Activated CD8-positive, alpha-beta memory T cell treated with anti-CD3 and anti-CD28 coated beads for 48 hours (primary cell): ENCODE measurements around the gene VIT.

Experiments used
- DNase-seq, 3 experiments: peaks; one replicate each; pipeline ENCODE4 v3.0.0-alpha.2; 2020; ENCODE audit warnings: low read depth in 2 of 3, low spot score in 2 of 3

VIT gene

GRCh38 chr2:36855429-36855828 lies 158.9 kb downstream of the VIT start:
- no peak for DNase-seq

- no peak for DNase-seq
Observed at GRCh38 chr2:36857713-36858112, 161.2 kb downstream of the VIT start.

DNA sequence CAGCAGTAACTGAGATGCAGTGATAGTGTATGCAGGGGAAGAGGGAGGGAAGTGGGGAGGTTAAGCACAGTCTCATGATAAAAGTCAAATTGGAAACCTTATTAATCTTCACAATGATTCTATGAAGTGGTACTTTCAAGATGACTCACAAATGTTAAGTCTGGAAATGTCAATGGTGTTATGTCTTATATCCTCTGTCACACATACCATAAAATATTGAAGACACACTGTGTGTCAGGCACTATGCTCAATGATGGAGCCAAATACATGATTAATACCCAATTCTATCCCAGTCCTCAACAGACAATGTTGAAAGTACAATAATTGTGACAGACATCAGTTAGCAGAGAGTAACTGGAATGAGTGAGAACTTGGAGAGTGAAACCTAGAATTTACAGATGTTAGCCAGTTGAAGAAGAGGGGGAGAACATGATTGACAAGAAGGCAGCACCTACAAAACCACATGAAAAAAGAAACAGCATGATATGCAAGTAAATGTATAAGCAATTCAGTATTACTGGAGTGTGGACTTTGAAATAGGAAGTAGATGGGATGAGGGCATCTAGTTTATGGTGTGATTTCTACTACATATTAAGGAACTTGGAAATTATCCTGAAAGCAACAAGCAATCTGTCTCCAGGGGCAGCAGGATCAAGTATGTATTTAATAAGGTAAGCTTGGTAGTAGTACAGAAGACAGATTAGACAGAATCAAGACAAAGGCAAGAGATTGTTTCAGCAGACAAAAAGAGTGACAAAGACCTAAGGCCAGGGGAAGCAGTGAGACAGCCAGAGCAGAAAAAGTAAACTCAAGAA lies 162.3 kb downstream of the VIT start:
- no peak for DNase-seq

GRCh38 chr2:36859366-36859792 lies 162.9 kb downstream of the VIT start:
- no peak for DNase-seq

- DNase-seq: no peak
Observed at GRCh38 chr2:36861896-36862295, 165.4 kb downstream of the VIT start.
